Gastrocnemius medialis (tissue), 4 donors: ENCODE measurements around the gene MBD3L4.
"Not testable (repeated sequence)": the region's sequence is repeated elsewhere in the genome, so short reads cannot be mapped to it uniquely, and the experiment has no call there.

ENCODE experiments used
- CTCF ChIP-seq, 5 experiments: fragments of 450-650 bp in 3 of 5; fragments of 200-600 bp in 2 of 5; sonication (generic) in 2 of 5; IDR thresholded peaks in 4 of 5; conservative IDR thresholded peaks in 1 of 5; 1 replicate in 4 of 5; 2 replicates in 1 of 5; pipeline ENCODE4 v1.5.1; 2016 to 2019; ENCODE audit warnings: antibody characterized with exemption in 5 of 5, mild to moderate bottlenecking in 3 of 5, moderate library complexity in 3 of 5
- POLR2A ChIP-seq, 2 donors: fragments of 450-650 bp; IDR thresholded peaks; one replicate each; pipeline ENCODE4 v1.6.1; 2017; ENCODE audit warnings: antibody characterized with exemption in 2 of 2, mild to moderate bottlenecking in 2 of 2, moderate library complexity in 2 of 2

DNA sequence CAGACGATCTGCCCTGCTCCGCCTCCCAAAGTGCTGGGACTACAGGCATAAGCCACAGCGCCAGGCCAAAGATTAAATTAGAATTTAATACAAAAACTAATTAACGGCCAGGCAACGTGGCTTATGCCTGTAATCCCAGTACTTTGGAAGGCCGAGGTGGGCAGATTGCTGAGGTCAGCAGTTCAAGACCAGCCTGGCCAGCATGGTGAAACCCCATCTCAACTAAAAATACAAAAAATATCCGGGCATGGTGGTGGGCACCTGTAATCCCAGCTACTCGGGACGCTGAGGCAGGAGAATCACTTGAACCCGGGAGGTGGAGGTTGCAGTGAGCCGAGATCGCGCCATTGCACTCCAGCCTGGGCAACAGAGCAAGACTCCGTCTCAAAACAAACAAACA, 15.7 kb upstream of the MBD3L4 start:
- TF ChIP-seq POLR2A (IDR thresholded peaks at IDR 0.05); CTCF (IDR thresholded peaks at IDR 0.05 in 4 of 5, conservative IDR thresholded peaks at IDR 0.05 in 1 of 5): not testable (repeated sequence)
